Progenitor cell of endocrine pancreas (in vitro differentiated cells): ENCODE data around the gene SH3RF2. TPM values are rescaled to one million over a fixed set of nuclear protein-coding genes. Genes with fewer than 3 reads are reported as not detected.

Experiments
- DNase-seq: peaks from one replicate; pipeline ENCODE4 v3.0.0; 2021; ENCODE audit warnings: low spot score; ENCODE audit not compliant: unreplicated experiment
- H3K27ac Mint-ChIP-seq: 2 replicates; pipeline ENCODE4 v1.8.0; 2021; ENCODE audit warnings: mild to moderate bottlenecking, moderate library complexity, mixed read lengths
- H3K27me3 Mint-ChIP-seq: 2 replicates; pipeline ENCODE4 v1.8.0; 2021; ENCODE audit warnings: mixed read lengths
- H3K36me3 Mint-ChIP-seq: 2 replicates; pipeline ENCODE4 v1.8.0; 2022; ENCODE audit warnings: mixed read lengths; ENCODE audit not compliant: insufficient read depth
- H3K4me1 Mint-ChIP-seq: 2 replicates; pipeline ENCODE4 v1.8.0; 2021; ENCODE audit warnings: low read depth, mixed read lengths
- H3K4me3 Mint-ChIP-seq: 2 replicates; pipeline ENCODE4 v1.8.0; 2021; ENCODE audit warnings: low read depth, mild to moderate bottlenecking, moderate library complexity, mixed read lengths
- H3K9me3 Mint-ChIP-seq: 2 replicates; pipeline ENCODE4 v1.8.0; 2021; ENCODE audit warnings: low read depth, mixed read lengths
- total RNA-seq: library from RNA; stranded (reverse); gene quantifications from 2 replicates; pipeline ENCODE4 v1.2.1, GENCODE V29; 2021
- TF ChIP-seq, protein P1 (sequence below): fragments of 200-600 bp; sonication (generic); IDR thresholded peaks from one replicate; pipeline ENCODE4 v1.5.0; 2021; ENCODE audit warnings: antibody characterized with exemption, mild to moderate bottlenecking; ENCODE audit not compliant: unreplicated experiment

The SH3RF2 gene
- total RNA-seq, 1 donor from 2014 or later = 17.6 TPM

DNA sequence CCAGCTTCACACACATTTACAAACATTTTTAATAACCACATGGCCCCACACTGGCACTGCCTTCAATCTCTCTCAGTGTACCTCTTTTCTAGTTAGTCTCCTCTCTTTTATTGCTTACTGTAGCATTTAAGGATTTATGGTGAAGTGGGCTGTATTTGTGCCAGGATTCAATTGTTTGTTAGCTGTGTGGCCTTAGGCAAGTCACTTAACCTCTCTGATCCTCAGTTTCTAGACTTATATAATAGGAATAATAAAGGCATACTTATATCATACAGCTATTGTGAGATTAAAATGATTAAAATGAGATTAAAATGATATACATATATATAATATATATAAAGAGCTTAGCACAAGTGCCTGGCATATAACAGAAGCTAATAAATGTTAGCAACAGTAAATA lies 6.4 kb downstream of the SH3RF2 start:
- peaks cover 5% of the 10 kb centered on the region for H3K36me3 Mint-ChIP-seq
- no peak overlapping the region for H3K27ac Mint-ChIP-seq
- peaks cover 46% of the 10 kb centered on the region for H3K4me1 Mint-ChIP-seq
- no peaks in the 10 kb centered on the region for H3K9me3 Mint-ChIP-seq
- no peak overlapping the region for H3K4me3 Mint-ChIP-seq
- DNase-seq = no peak
- TF ChIP-seq, protein P1, sequence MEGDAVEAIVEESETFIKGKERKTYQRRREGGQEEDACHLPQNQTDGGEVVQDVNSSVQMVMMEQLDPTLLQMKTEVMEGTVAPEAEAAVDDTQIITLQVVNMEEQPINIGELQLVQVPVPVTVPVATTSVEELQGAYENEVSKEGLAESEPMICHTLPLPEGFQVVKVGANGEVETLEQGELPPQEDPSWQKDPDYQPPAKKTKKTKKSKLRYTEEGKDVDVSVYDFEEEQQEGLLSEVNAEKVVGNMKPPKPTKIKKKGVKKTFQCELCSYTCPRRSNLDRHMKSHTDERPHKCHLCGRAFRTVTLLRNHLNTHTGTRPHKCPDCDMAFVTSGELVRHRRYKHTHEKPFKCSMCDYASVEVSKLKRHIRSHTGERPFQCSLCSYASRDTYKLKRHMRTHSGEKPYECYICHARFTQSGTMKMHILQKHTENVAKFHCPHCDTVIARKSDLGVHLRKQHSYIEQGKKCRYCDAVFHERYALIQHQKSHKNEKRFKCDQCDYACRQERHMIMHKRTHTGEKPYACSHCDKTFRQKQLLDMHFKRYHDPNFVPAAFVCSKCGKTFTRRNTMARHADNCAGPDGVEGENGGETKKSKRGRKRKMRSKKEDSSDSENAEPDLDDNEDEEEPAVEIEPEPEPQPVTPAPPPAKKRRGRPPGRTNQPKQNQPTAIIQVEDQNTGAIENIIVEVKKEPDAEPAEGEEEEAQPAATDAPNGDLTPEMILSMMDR = no peak
- H3K27me3 Mint-ChIP-seq = no peaks in the 10 kb centered on the region

DNA sequence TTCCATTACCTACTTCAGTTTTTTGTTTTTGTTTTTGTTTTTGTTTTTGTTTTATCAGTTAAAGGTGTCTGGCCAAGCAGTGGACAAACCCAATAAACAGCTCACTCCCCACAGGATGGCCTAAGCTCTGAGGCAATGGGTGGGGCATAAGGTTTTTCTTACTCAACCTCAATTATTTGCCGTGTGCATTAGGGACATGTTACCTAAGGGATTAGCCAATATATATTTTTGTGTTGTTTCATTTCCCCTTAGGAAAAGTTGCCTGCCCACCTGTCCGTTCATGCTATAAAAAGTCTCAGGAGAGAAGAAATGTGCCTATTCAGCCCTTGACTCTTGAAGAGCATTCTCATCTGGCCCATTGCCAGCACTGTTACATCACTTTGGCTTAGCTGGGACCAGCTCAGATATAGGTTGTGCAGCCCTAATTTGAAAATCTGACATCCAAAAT lies 7.3 kb downstream of the SH3RF2 start:
- Mint-ChIP-seq H3K4me1 (peaks cover 37% of the 10 kb centered on the region), H3K4me3 (no peak overlapping the region), H3K27ac (no peak overlapping the region), H3K9me3 (no peaks in the 10 kb centered on the region), H3K27me3 (no peaks in the 10 kb centered on the region), H3K36me3 (peaks cover 5% of the 10 kb centered on the region)
- DNase-seq = no peak
- TF ChIP-seq, protein P1 = no peak

DNA sequence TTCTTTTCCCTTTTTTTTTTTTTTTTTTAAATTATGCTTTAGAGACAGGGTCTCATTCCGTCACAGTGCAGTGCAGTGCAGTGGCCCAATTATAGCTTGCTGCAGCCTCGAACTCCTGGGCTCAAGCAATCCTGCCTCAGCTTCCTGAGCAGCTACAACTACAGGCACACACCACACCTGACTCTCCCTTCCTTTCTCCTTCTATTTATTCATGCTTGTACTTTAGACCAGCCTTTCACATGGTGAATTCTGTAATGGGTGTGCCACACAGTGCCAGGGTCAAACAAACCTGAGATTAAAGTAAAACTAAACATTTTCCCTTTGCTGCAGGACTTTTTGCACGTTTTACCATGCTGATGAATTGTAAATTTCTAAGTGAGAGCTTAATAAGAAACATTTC lies 8.0 kb downstream of the SH3RF2 start:
- H3K27me3 Mint-ChIP-seq = no peaks in the 10 kb centered on the region
- H3K36me3 Mint-ChIP-seq = peaks cover 5% of the 10 kb centered on the region

DNA sequence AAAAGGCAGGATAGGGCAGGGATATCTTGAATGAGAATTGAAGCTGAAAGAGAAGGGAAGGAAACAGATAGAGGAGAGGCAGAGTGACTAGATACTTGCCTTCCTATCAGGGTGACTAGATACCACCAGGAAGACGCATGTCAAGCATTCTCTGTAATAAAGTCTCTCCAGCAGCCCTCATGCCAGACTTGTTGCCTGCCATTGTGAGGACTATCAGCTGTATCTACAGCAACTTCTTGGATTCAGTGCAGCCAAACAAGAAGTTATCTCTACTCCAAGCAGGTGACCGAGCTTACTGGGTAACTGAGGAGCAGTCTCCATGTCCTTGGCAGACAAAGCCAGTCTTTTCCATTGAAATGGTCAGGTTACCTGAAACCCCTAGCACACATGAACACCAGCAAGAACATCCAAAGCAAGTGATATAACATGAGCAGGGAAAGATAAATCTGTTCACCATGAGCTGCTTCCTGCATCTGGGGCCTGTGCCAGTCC lies 9.3 kb downstream of the SH3RF2 start:
- Mint-ChIP-seq H3K27me3 (no peaks in the 10 kb centered on the region), H3K36me3 (peaks cover 4% of the 10 kb centered on the region), H3K27ac (no peak overlapping the region), H3K4me3 (no peak overlapping the region), H3K4me1 (peaks cover 34% of the 10 kb centered on the region), H3K9me3 (no peaks in the 10 kb centered on the region)
- TF ChIP-seq, protein P1 = no peak
- DNase-seq = no peak

More for the DNA sequence above, 8.0 kb downstream of the SH3RF2 start:
- TF ChIP-seq, protein P1 = no peak
- DNase-seq = no peak
- no peaks in the 10 kb centered on the region for H3K9me3 Mint-ChIP-seq
- H3K4me1 Mint-ChIP-seq = peaks cover 35% of the 10 kb centered on the region
- H3K4me3 Mint-ChIP-seq = no peak overlapping the region
- no peak overlapping the region for H3K27ac Mint-ChIP-seq

DNA sequence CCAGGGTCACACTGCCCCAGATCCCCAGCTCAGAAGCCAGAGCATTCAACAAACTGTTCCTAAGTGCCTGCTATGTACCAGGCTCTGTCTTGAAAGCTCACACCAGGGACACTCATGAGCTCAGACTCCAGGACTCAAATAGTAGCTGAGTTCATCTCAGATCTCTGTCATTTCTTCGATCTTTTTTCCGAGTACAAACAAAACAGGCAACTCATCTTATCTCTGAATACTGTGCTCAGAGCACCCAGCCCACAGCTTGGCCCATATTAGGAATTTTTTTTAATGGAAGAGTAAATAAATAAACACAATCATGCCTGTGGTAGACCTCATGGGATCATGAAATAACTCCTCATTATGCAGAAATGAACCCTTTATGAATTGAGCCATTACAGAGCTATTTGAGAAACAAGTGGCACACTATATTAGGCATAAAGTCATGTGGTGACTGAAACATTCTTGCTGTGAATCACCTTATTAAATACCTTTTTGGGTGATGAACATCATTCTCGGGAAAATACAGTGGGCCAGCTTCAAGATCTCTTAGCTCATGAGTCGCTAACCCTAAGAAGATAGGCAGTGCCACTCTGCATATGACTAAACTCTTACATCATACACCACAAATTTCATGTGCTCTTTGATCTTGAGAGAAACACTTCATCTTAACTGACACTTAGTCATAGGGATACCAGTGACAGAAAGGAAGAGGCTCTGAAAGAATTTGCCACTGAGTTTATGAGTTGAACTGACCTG lies 9.9 kb downstream of the SH3RF2 start:
- DNase-seq = no peak
- no peak overlapping the region for H3K4me3 Mint-ChIP-seq
- TF ChIP-seq, protein P1 = no peak
- no peaks in the 10 kb centered on the region for H3K9me3 Mint-ChIP-seq
- H3K36me3 Mint-ChIP-seq = peaks cover 4% of the 10 kb centered on the region
- H3K27ac Mint-ChIP-seq = no peak overlapping the region
- H3K27me3 Mint-ChIP-seq = no peaks in the 10 kb centered on the region
- H3K4me1 Mint-ChIP-seq = peaks cover 34% of the 10 kb centered on the region
